H1 (cell line): ENCODE data around the gene RUNX1. TPM values are rescaled to one million over a fixed set of nuclear protein-coding genes. Genes with fewer than 3 reads are reported as not detected.

ENCODE experiments used
- CHD7 ChIP-seq: fragments of 300-600 bp; sonication (generic); IDR thresholded peaks from 2 replicates; pipeline ENCODE4 v1.7.1; 2012; ENCODE audit warnings: low read length, moderate library complexity, mild to moderate bottlenecking, inconsistent platforms; ENCODE audit not compliant: insufficient replicate concordance
- EP300 ChIP-seq, 2 experiments: IDR thresholded peaks; 1 replicate in 1 of 2; 2 replicates in 1 of 2; pipeline ENCODE4 v1.6.1; 2011 to 2012; ENCODE audit warnings: low read depth in 2 of 2, low read length in 2 of 2, mild to moderate bottlenecking in 2 of 2, borderline replicate concordance in 1 of 2, inconsistent platforms in 1 of 2, moderate library complexity in 1 of 2
- FOSL1 ChIP-seq: IDR thresholded peaks from 2 replicates; pipeline ENCODE4 v1.6.1; 2011; ENCODE audit warnings: mild to moderate bottlenecking, low read depth, low read length, moderate library complexity; ENCODE audit not compliant: insufficient read depth
- JUND ChIP-seq: IDR thresholded peaks from 2 replicates; pipeline ENCODE4 v1.6.1; 2011; ENCODE audit warnings: mild to moderate bottlenecking, improper control_type of control experiment, low read length
- NANOG ChIP-seq: IDR thresholded peaks from 2 replicates; pipeline ENCODE4 v1.6.1; 2011; ENCODE audit warnings: low read length, low read depth, mild to moderate bottlenecking, inconsistent platforms; ENCODE audit not compliant: insufficient read depth, poor library complexity, severe bottlenecking
- NRF1 ChIP-seq: IDR thresholded peaks from 2 replicates; pipeline ENCODE4 v1.6.1; 2011; ENCODE audit warnings: mild to moderate bottlenecking, low read depth, low read length, improper control_type of control experiment
- POLR2AphosphoS5 ChIP-seq: IDR thresholded peaks from 2 replicates; pipeline ENCODE4 v1.6.1; 2011; ENCODE audit warnings: low read depth, low read length
- RXRA ChIP-seq: IDR thresholded peaks from 2 replicates; pipeline ENCODE4 v1.6.1; 2011; ENCODE audit warnings: low read depth, mild to moderate bottlenecking, low read length, moderate library complexity; ENCODE audit not compliant: insufficient read depth
- TEAD4 ChIP-seq: IDR thresholded peaks from 2 replicates; pipeline ENCODE4 v1.6.1; 2012; ENCODE audit warnings: low read depth, low read length, inconsistent platforms, mixed read lengths
- polyA plus RNA-seq, 7 experiments: library from polyadenylated mRNA; depleted of rRNA in 3 of 7; stranded (reverse) in 5 of 7; unstranded in 2 of 7; fragments of >200 nt in 5 of 7; fragments of 200-250 nt in 2 of 7; gene quantifications; 1 replicate in 5 of 7; 2 replicates in 1 of 7; 4 replicates in 1 of 7; pipeline versions ENCODE4 v1.2.1 to v1.2.3, GENCODE V29; 2011 to 2013; ENCODE audit warnings: missing spikeins in 2 of 7, mixed read lengths in 2 of 7
- total RNA-seq: library from RNA; stranded (reverse); fragmentation: NEBNext Ultra II Directional; extraction: Animal tissue kit (Norgen Biotek cat#: 25700); gene quantifications from 2 replicates; pipeline ENCODE4 v1.2.1, GENCODE V29; 2021

RUNX1 gene
- total and polyA plus RNA-seq, 2 of the 8 experiments (the other 6 are each of a cell fraction or from before 2014, with no cell fraction given), result 0.20 to 0.60 TPM

- TF ChIP-seq CHD7 (no peak), EP300 (IDR thresholded peaks at IDR 0.05; ENCODE audit: borderline replicate concordance in 1 of 2, low read depth in 2 of 2, low read length in 2 of 2) (no peak), TEAD4 (no peak), POLR2AphosphoS5 (no peak), RXRA (no peak), JUND (no peak), FOSL1 (no peak), NANOG (no peak), NRF1 (no peak)
Observed at GRCh38 chr21:34795548-34796180, 253.4 kb downstream of the RUNX1 start (continued).
